CD4-positive, alpha-beta T cell (primary cell): ENCODE results near the gene ADTRP. TPM values are rescaled to one million over a fixed set of nuclear protein-coding genes. Genes with fewer than 3 reads are reported as not detected.

Experiments used
- ATAC-seq: fragments of 200-7000 bp; cut with Tn5 transposase; one replicate; pipeline ENCODE4 v1.10.0; 2022; ENCODE audit warnings: mild to moderate bottlenecking; ENCODE audit not compliant: poor library complexity
- CTCF ChIA-PET: fragments of 350-600 bp; sonication (Branson Sonifier 250); formaldehyde crosslinking; loops from one replicate; lab custom pipeline; 2021; ENCODE audit warnings: antibody characterized with exemption, inconsistent platforms; lab: Charles Lee
- POLR2A ChIA-PET: fragments of 350-600 bp; sonication (Branson Sonifier 250); formaldehyde crosslinking; loops from one replicate; lab custom pipeline; 2021; ENCODE audit warnings: antibody characterized with exemption, inconsistent platforms; lab: Charles Lee
- DNase-seq, 14 experiments: peaks; one replicate each; pipeline ENCODE4 v3.0.0-alpha.2; 2013 to 2020; ENCODE audit warnings: mixed read lengths in 2 of 14
- H3K27ac ChIP-seq, 2 donors: one replicate each; pipeline versions ENCODE4 v1.5.1 to v1.7.0; 2013; ENCODE audit warnings: low read length in 2 of 2, low read depth in 1 of 2, mild to moderate bottlenecking in 1 of 2
- H3K27me3 ChIP-seq, 2 experiments: 1 replicate in 1 of 2; 2 replicates in 1 of 2; pipeline versions ENCODE4 v1.6.1 to v1.7.0; 2013; ENCODE audit warnings: low read length in 2 of 2, control low read depth in 1 of 2, mild to moderate bottlenecking in 1 of 2, moderate library complexity in 1 of 2; ENCODE audit not compliant: insufficient read depth in 2 of 2, control insufficient read depth in 1 of 2
- H3K36me3 ChIP-seq: one replicate; pipeline ENCODE4 v1.6.1; 2013; ENCODE audit warnings: low read length, control low read depth; ENCODE audit not compliant: insufficient read depth
- H3K4me1 ChIP-seq: one replicate; pipeline ENCODE4 v1.6.1; 2013; ENCODE audit warnings: low read length, control low read depth; ENCODE audit not compliant: insufficient read depth
- H3K4me3 ChIP-seq: one replicate; pipeline ENCODE4 v1.5.1; 2013; ENCODE audit warnings: mild to moderate bottlenecking, low read length, moderate library complexity
- H3K9me3 ChIP-seq, 2 experiments: 1 replicate in 1 of 2; 2 replicates in 1 of 2; pipeline versions ENCODE4 v1.6.1 to v1.7.0; 2013; ENCODE audit warnings: low read length in 2 of 2, mild to moderate bottlenecking in 2 of 2, control low read depth in 1 of 2, moderate library complexity in 1 of 2; ENCODE audit not compliant: control insufficient read depth in 1 of 2, insufficient read depth in 1 of 2
- H3K27ac Mint-ChIP-seq: one replicate; pipeline ENCODE4 v1.8.0; 2020; ENCODE audit warnings: mixed read lengths
- H3K27me3 Mint-ChIP-seq: one replicate; pipeline ENCODE4 v1.8.0; 2021; ENCODE audit warnings: mixed read lengths
- H3K36me3 Mint-ChIP-seq: one replicate; pipeline ENCODE4 v1.8.0; 2021; ENCODE audit warnings: low read depth, mixed read lengths
- H3K4me1 Mint-ChIP-seq: one replicate; pipeline ENCODE4 v1.8.0; 2021; ENCODE audit warnings: low read depth, mixed read lengths
- H3K4me3 Mint-ChIP-seq: one replicate; pipeline ENCODE4 v1.8.0; 2020; ENCODE audit warnings: mild to moderate bottlenecking, mixed read lengths
- H3K9me3 Mint-ChIP-seq: one replicate; pipeline ENCODE4 v1.8.0; 2020; ENCODE audit warnings: mixed read lengths
- CTCF ChIP-seq: fragments of 200-600 bp; IDR thresholded peaks from one replicate; pipeline ENCODE4 v1.8.0; 2022; ENCODE audit warnings: antibody characterized with exemption, mild to moderate bottlenecking
- intact Hi-C, 2 experiments: fragments of 100-400 bp; cut with DNase I in 1 of 2; cut with micrococcal nuclease in 1 of 2; formaldehyde crosslinking; loops; one replicate each; pipeline versions ENCODE4 v1.15.1 to v1.9.0; 2023 to 2025; cut with DNase I, micrococcal nuclease
- total RNA-seq, 174 experiments: library from RNA in 2 of 174; stranded (reverse) in 2 of 174; gene quantifications; one replicate each; pipeline ENCODE4 v1.2.3 and lab custom pipeline; 2021 to 2026

ADTRP gene
- total RNA-seq, 2 experiments from 2014 or later = 14.3 to 15.2 TPM

DNA sequence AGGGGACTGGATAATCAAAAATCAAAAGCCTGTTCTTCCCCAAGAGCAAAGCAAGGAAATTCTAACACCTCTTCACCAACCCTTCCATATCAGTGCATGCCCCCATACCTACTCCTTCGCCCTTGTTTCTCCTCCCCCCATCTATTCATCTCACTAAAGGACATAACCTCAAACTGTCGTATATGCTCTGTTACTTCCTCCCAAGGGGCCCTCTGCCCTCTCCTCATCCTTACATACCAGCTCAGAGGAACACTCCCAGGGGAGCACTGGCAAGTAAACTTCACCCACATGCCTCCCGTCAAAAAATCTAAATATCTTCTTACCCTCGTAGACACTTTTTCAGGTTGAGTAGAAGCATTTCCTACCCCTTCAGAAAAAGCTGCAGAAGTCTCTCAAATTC, 9.4 kb upstream of the ADTRP start:
- CTCF ChIA-PET = no interaction called here
- ATAC-seq (no peak), DNase-seq (no peak)
- no peak overlapping the region for H3K4me3 ChIP-seq
- Mint-ChIP-seq H3K27me3 (no peaks in the 10 kb centered on the region), H3K9me3 (peaks cover 4% of the 10 kb centered on the region), H3K4me3 (no peak overlapping the region), H3K4me1 (peaks cover 9% of the 10 kb centered on the region), H3K36me3 (no peaks in the 10 kb centered on the region), H3K27ac (no peak overlapping the region)
- peaks cover 0 to 2% of the 10 kb centered on the region in 2 experiments for H3K9me3 ChIP-seq
- TF ChIP-seq CTCF = no peak
- H3K27me3 ChIP-seq = no peaks in the 10 kb centered on the region
- intact Hi-C loops = loop anchor here in 1 of 2 experiments (5.0 kb wide), 1 partner anchor 86 kb away; no protein-coding TSS in a partner anchor
- H3K36me3 ChIP-seq = no peaks in the 10 kb centered on the region
- POLR2A ChIA-PET = no interaction called here
- peaks cover 13% of the 10 kb centered on the region for H3K4me1 ChIP-seq
- H3K27ac ChIP-seq = no peak overlapping the region

- Histone ChIP-seq H3K9me3 (no peaks in the 10 kb centered on the region), H3K27ac (no peak overlapping the region), H3K36me3 (no peaks in the 10 kb centered on the region), H3K27me3 (no peaks in the 10 kb centered on the region), H3K4me3 (peak overlapping the region; percentile 52), H3K4me1 (peaks cover 13% of the 10 kb centered on the region)
- CTCF ChIA-PET = no interaction called here
- TF ChIP-seq CTCF = no peak
- ATAC-seq (peak; percentile 85), DNase-seq (peak in 10 of 14 experiments; percentile 2 to 64 (median 20))
- Mint-ChIP-seq H3K27ac (no peak overlapping the region), H3K27me3 (no peaks in the 10 kb centered on the region), H3K4me3 (no peak overlapping the region), H3K4me1 (peaks cover 9% of the 10 kb centered on the region), H3K9me3 (no peaks in the 10 kb centered on the region), H3K36me3 (no peaks in the 10 kb centered on the region)
- intact Hi-C loops = loop anchor here in 1 of 2 experiments (5.0 kb wide), 1 partner anchor 84 kb away; no protein-coding TSS in a partner anchor
- POLR2A ChIA-PET = interaction anchor here (0.6 to 1.1 kb wide), 6 partner anchors 8 to 133 kb away, joined by 3 read pairs; partner anchors contain the start of gene ADTRP
Observed at GRCh38 chr6:11785774-11786579, 7.4 kb upstream of the ADTRP start.

GRCh38 chr6:11785415-11785773, 6.8 kb upstream of the ADTRP start:
- DNase-seq (peak in 4 of 14 experiments; percentile 20 to 35 (median 28)), ATAC-seq (peak; percentile 58)
- POLR2A ChIA-PET = interaction anchor here (0.8 to 1.1 kb wide), 3 partner anchors 10 to 76 kb away, joined by 3 read pairs; no protein-coding TSS in a partner anchor
- H3K27me3 ChIP-seq = no peaks in the 10 kb centered on the region
- Mint-ChIP-seq H3K9me3 (no peaks in the 10 kb centered on the region), H3K36me3 (no peaks in the 10 kb centered on the region), H3K4me1 (peaks cover 9% of the 10 kb centered on the region), H3K27me3 (no peaks in the 10 kb centered on the region), H3K27ac (no peak overlapping the region), H3K4me3 (no peak overlapping the region)
- CTCF ChIA-PET = no interaction called here
- intact Hi-C loops = loop anchor here in 1 of 2 experiments (5.0 kb wide), 1 partner anchor 83 kb away; no protein-coding TSS in a partner anchor
- H3K27ac ChIP-seq = no peak overlapping the region
- no peak for TF ChIP-seq CTCF
- H3K36me3 ChIP-seq = no peaks in the 10 kb centered on the region
- no peaks in the 10 kb centered on the region for H3K9me3 ChIP-seq
- peak overlapping the region; percentile 52 for H3K4me3 ChIP-seq
- H3K4me1 ChIP-seq = peaks cover 13% of the 10 kb centered on the region
